Fibroblast of mammary gland (primary cell): Measurements from ENCODE around the gene CEP295NL.
"Not testable (repeated sequence)": the region's sequence is repeated elsewhere in the genome, so short reads cannot be mapped to it uniquely, and the experiment has no call there.

Experiments used
- DNase-seq: peaks from one replicate; pipeline ENCODE4 v3.0.0-alpha.2; 2010; ENCODE audit warnings: low read depth
- H3K4me3 ChIP-seq: 2 replicates; pipeline ENCODE4 v1.5.1; 2011; ENCODE audit warnings: low read depth, mild to moderate bottlenecking, low read length, moderate library complexity; ENCODE audit not compliant: control insufficient read depth
- CTCF ChIP-seq: conservative IDR thresholded peaks from 2 replicates; pipeline ENCODE4 v1.5.1; 2011; ENCODE audit warnings: low read depth, low read length, inconsistent platforms; ENCODE audit not compliant: control insufficient read depth, insufficient read depth

Gene CEP295NL

GRCh38 chr17:78892936-78893379 lies 10.0 kb downstream of the CEP295NL start:
- H3K4me3 ChIP-seq = no peak overlapping the region
- DNase-seq = no peak
- no peak for TF ChIP-seq CTCF

GRCh38 chr17:78892520-78892919 lies 10.5 kb downstream of the CEP295NL start:
- DNase-seq = no peak
- H3K4me3 ChIP-seq = no peak overlapping the region
- no peak for TF ChIP-seq CTCF

GRCh38 chr17:78892062-78892456 lies 10.9 kb downstream of the CEP295NL start:
- H3K4me3 ChIP-seq = no peak overlapping the region
- no peak for TF ChIP-seq CTCF
- DNase-seq = no peak

- DNase-seq = no peak
- no peak for TF ChIP-seq CTCF
- H3K4me3 ChIP-seq = no peak overlapping the region
These were observed 11.5 kb downstream of the CEP295NL start for GRCh38 chr17:78891406-78892061.

GRCh38 chr17:78890498-78890897 lies 12.5 kb downstream of the CEP295NL start:
- TF ChIP-seq CTCF = no peak
- H3K4me3 ChIP-seq = no peak overlapping the region
- DNase-seq = no peak

GRCh38 chr17:78890096-78890495 lies 12.9 kb downstream of the CEP295NL start:
- DNase-seq, H3K4me3 ChIP-seq: not testable (repeated sequence)

GRCh38 chr17:78889531-78889930 lies 13.5 kb downstream of the CEP295NL start:
- TF ChIP-seq CTCF = no peak
- no peak for DNase-seq
- H3K4me3 ChIP-seq = no peak overlapping the region
